Body of pancreas (tissue), 4 donors: Measurements from ENCODE around the gene THEMIS.

Experiments used
- POLR2A ChIP-seq, 3 donors: fragments of 450-650 bp; IDR thresholded peaks; one replicate each; pipeline ENCODE4 v1.6.1; 2016; ENCODE audit warnings: antibody characterized with exemption in 3 of 3, mild to moderate bottlenecking in 2 of 3
- TF ChIP-seq, protein P1 (sequence below), 7 experiments: fragments of 450-650 bp in 4 of 7; fragments of 200-600 bp in 3 of 7; sonication (generic) in 3 of 7; IDR thresholded peaks; one replicate each; pipeline ENCODE4 v1.5.1; 2016 to 2019; ENCODE audit warnings: antibody characterized with exemption in 7 of 7

DNA sequence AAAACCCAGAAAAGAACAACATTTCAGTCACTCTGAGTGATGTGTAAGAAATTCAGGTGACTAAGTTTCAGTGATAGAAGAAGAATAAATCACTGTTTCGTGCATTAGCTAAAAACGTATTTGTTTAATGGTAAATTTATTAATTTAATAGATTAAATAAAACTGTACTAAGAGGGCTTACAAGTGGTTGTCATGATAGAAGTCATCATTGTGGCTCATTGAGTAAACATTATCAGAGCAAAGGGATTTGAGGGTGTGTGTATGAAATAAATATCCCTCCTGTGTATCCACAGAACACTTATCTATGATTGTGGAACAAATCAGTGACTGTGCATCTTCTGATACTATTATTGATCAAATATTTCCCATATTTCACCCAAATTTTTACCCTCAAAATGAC, 40.1 kb downstream of the THEMIS start:
- TF ChIP-seq, protein P1, sequence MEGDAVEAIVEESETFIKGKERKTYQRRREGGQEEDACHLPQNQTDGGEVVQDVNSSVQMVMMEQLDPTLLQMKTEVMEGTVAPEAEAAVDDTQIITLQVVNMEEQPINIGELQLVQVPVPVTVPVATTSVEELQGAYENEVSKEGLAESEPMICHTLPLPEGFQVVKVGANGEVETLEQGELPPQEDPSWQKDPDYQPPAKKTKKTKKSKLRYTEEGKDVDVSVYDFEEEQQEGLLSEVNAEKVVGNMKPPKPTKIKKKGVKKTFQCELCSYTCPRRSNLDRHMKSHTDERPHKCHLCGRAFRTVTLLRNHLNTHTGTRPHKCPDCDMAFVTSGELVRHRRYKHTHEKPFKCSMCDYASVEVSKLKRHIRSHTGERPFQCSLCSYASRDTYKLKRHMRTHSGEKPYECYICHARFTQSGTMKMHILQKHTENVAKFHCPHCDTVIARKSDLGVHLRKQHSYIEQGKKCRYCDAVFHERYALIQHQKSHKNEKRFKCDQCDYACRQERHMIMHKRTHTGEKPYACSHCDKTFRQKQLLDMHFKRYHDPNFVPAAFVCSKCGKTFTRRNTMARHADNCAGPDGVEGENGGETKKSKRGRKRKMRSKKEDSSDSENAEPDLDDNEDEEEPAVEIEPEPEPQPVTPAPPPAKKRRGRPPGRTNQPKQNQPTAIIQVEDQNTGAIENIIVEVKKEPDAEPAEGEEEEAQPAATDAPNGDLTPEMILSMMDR (IDR thresholded peaks at IDR 0.05), result no peak
- TF ChIP-seq POLR2A (IDR thresholded peaks at IDR 0.05), result no peak
